K562 (cell line): Measurements from ENCODE around the gene NES. TPM values are rescaled to one million over a fixed set of nuclear protein-coding genes. Genes with fewer than 3 reads are reported as not detected.

Experiments
- CHD2 ChIP-seq: IDR thresholded peaks from 2 replicates; pipeline ENCODE4 v1.6.1; 2011; ENCODE audit warnings: low read depth, low read length
- COPS2 ChIP-seq: fragments of 450-650 bp; conservative IDR thresholded peaks from 2 replicates; pipeline ENCODE4 v1.6.1; 2016; ENCODE audit warnings: mild to moderate bottlenecking, moderate library complexity
- ERF ChIP-seq: fragments of 450-650 bp; formaldehyde crosslinking; IDR thresholded peaks from 2 replicates; pipeline ENCODE4 v1.4.0; 2020; ENCODE audit warnings: mild to moderate bottlenecking, mixed read lengths
- HEY1 ChIP-seq: fragments of 250-450 bp; sonication (Bioruptor Pico); IDR thresholded peaks from 2 replicates; pipeline ENCODE4 v1.5.0; 2020; ENCODE audit warnings: mild to moderate bottlenecking, moderate library complexity, borderline replicate concordance
- JUNB ChIP-seq: fragments of 450-650 bp; formaldehyde crosslinking; conservative IDR thresholded peaks from 2 replicates; pipeline ENCODE4 v1.4.0; 2020; ENCODE audit warnings: mild to moderate bottlenecking
- MCM7 ChIP-seq, 2 experiments: fragments of 450-650 bp; IDR thresholded peaks; 2 replicates each; pipeline ENCODE4 v1.6.1; 2016 to 2018
- MIER1 ChIP-seq: fragments of 450-650 bp; IDR thresholded peaks from 2 replicates; pipeline ENCODE4 v1.6.1; 2016; ENCODE audit warnings: antibody characterized with exemption, mild to moderate bottlenecking, low read depth
- MXI1 ChIP-seq: IDR thresholded peaks from 2 replicates; pipeline ENCODE4 v1.6.1; 2011; ENCODE audit warnings: low read depth, mild to moderate bottlenecking, improper control_type of control experiment, low read length
- NCOA2 ChIP-seq, 2 experiments: fragments of 450-650 bp; IDR thresholded peaks; 2 replicates each; pipeline ENCODE4 v1.6.1; 2018; ENCODE audit warnings: mild to moderate bottlenecking in 2 of 2, moderate library complexity in 1 of 2; ENCODE audit not compliant: partially characterized antibody in 2 of 2
- RHOXF2B ChIP-seq: fragments of 250-450 bp; sonication (Bioruptor Pico); conservative IDR thresholded peaks from 2 replicates; pipeline ENCODE4 v1.5.1; 2021
- SMARCA5 ChIP-seq: fragments of 450-650 bp; IDR thresholded peaks from 2 replicates; pipeline ENCODE4 v1.6.1; 2016
- TAL1 ChIP-seq: fragments of 450-650 bp; IDR thresholded peaks from 2 replicates; pipeline ENCODE4 v1.6.1; 2016; ENCODE audit warnings: mild to moderate bottlenecking
- TCF7 ChIP-seq: sonication (generic); IDR thresholded peaks from 2 replicates; pipeline ENCODE4 v1.6.1; 2016; ENCODE audit warnings: antibody characterized with exemption, borderline replicate concordance
- THAP12 ChIP-seq: fragments of 250-450 bp; sonication (Bioruptor Pico); IDR thresholded peaks from 2 replicates; pipeline ENCODE4 v1.9.0; 2021; ENCODE audit warnings: mild to moderate bottlenecking, inconsistent platforms
- ZC3H8 ChIP-seq: fragments of 450-650 bp; IDR thresholded peaks from 2 replicates; pipeline ENCODE4 v1.6.1; 2017
- ZFP91 ChIP-seq: sonication (generic); formaldehyde crosslinking; IDR thresholded peaks from 2 replicates; pipeline ENCODE4 v1.8.0; 2022; ENCODE audit warnings: mild to moderate bottlenecking, missing genetic modification reagents
- ZHX1 ChIP-seq: fragments of 150-350 bp; conservative IDR thresholded peaks from 2 replicates; pipeline ENCODE4 v1.6.1; 2014; ENCODE audit warnings: low read length
- ZNF717 ChIP-seq: fragments of 250-450 bp; sonication (Bioruptor Pico); IDR thresholded peaks from 2 replicates; pipeline ENCODE4 v1.5.0; 2021
- polyA plus RNA-seq, 8 experiments: library from polyadenylated mRNA; depleted of rRNA in 4 of 8; stranded (reverse) in 5 of 8; unstranded in 3 of 8; fragments of >200 nt; fragmentation: Nextera tagmentation in 2 of 8; fragmentation: Illumina TruSeq in 1 of 8; extraction: Ambion mirVana in 2 of 8; extraction: Trizol in 1 of 8; gene quantifications; 2 replicates each; pipeline versions ENCODE4 v1.2.1 to v1.2.3, GENCODE V29; 2011 to 2014; ENCODE audit warnings: inconsistent platforms in 1 of 8, missing spikeins in 1 of 8
- total RNA-seq, 7 experiments: library from RNA; depleted of rRNA in 6 of 7; stranded (reverse); fragments of >200 nt in 6 of 7; fragmentation: Illumina TruSeq in 2 of 7; extraction: Trizol in 2 of 7; gene quantifications; 2 replicates each; pipeline versions ENCODE4 v1.2.1 to v1.2.3, GENCODE V29; 2011 to 2021; ENCODE audit warnings: low replicate concordance in 1 of 7
- TF ChIP-seq, protein P1 (sequence below): fragments of 450-650 bp; IDR thresholded peaks from 2 replicates; pipeline ENCODE4 v1.7.0; 2016; ENCODE audit warnings: borderline replicate concordance

The NES gene
- total and polyA plus RNA-seq, 9 of the 15 experiments (the other 6 are each of a cell fraction or from before 2014, with no cell fraction given) = 0.10 to 8.6 (median 4.2) TPM

- TF ChIP-seq, protein P1, sequence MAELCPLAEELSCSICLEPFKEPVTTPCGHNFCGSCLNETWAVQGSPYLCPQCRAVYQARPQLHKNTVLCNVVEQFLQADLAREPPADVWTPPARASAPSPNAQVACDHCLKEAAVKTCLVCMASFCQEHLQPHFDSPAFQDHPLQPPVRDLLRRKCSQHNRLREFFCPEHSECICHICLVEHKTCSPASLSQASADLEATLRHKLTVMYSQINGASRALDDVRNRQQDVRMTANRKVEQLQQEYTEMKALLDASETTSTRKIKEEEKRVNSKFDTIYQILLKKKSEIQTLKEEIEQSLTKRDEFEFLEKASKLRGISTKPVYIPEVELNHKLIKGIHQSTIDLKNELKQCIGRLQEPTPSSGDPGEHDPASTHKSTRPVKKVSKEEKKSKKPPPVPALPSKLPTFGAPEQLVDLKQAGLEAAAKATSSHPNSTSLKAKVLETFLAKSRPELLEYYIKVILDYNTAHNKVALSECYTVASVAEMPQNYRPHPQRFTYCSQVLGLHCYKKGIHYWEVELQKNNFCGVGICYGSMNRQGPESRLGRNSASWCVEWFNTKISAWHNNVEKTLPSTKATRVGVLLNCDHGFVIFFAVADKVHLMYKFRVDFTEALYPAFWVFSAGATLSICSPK = 0 out of 2 replicates have a peak, but pooled peaks have one; percentile 9
- peak; percentile 78 for TF ChIP-seq TCF7
- no peak for TF ChIP-seq RHOXF2B (CRISPR knock-in tag)
- peak; percentile 61 for TF ChIP-seq MIER1
- TF ChIP-seq ZC3H8 = no peak
- TF ChIP-seq ZFP91 (CRISPR knock-in tag) = no peak
- no peak for TF ChIP-seq HEY1 (CRISPR knock-in tag)
- TF ChIP-seq JUNB (CRISPR knock-in tag) = 0 out of 2 replicates have a peak, but pooled peaks have one; percentile 27
- TF ChIP-seq THAP12 = peak; percentile 12; the same call in 1 of the 2 replicates
- no peak for TF ChIP-seq NCOA2 (IDR thresholded peaks at IDR 0.05; ENCODE audit: partially characterized antibody in 2 of 2)
- TF ChIP-seq MXI1 = peak; percentile 51; the same call in 1 of the 2 replicates
- peak; percentile 33; the same call in 1 of the 2 replicates for TF ChIP-seq CHD2
- TF ChIP-seq MCM7 (IDR thresholded peaks at IDR 0.05) = no peak
- peak; percentile 88; the same call in 1 of the 2 replicates for TF ChIP-seq ZNF717 (CRISPR knock-in tag)
- TF ChIP-seq SMARCA5 = no peak; the same call in 1 of the 2 replicates
- no peak for TF ChIP-seq COPS2
- TF ChIP-seq ERF = 0 out of 2 replicates have a peak, but pooled peaks have one; percentile 50
- TF ChIP-seq ZHX1 = peak; percentile 85; the same call in 1 of the 2 replicates
- TF ChIP-seq TAL1 = no peak
Observed at GRCh38 chr1:156659988-156660751, 17.0 kb downstream of the NES start (continued).
